ENCODE measurements around the gene PROX2. TPM values are rescaled to one million over a fixed set of nuclear protein-coding genes. Genes with fewer than 3 reads are reported as not detected.

Gene PROX2
- total RNA-seq, 2 experiments from 2014 or later: 0.19 to 0.33 TPM

DNA sequence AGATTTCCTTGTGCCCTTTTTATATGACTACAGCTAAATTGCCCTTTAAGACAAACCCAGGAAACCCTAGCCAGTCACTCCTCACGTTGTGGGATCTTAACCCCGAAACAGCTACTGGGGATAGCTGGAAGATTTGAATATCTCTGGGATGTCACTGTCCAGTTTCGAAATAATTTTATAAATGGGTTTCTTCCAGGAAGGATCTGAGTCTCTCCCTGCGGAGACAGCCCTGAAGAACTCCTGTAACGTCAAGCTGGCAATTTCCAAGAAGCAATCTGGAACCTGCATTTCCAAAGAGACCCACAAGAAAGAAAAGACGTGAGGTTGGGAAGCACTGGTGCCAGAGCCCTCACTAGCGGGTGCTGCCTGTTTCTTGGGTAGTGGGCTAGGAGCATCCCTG, 20.9 kb downstream of the PROX2 start:
- peaks cover 16% of the 10 kb centered on the region for H3K4me1 Mint-ChIP-seq (ENCODE audit: low read depth)
- no peak overlapping the region for H3K4me3 Mint-ChIP-seq
- H3K27me3 Mint-ChIP-seq: no peaks in the 10 kb centered on the region
- no peaks in the 10 kb centered on the region for H3K9me3 Mint-ChIP-seq
- DNase-seq: no peak
- CTCF ChIA-PET: interaction anchor here (0.5 to 14.1 kb wide), 4 partner anchors 12 to 453 kb away, joined by 3 to 499 read pairs (median 5); no protein-coding TSS in a partner anchor
- no peaks in the 10 kb centered on the region for H3K36me3 Mint-ChIP-seq
- POLR2A ChIA-PET: no interaction called here
- H3K27ac Mint-ChIP-seq: no peak overlapping the region
- intact Hi-C loops (cut with micrococcal nuclease): no loop called here

DNA sequence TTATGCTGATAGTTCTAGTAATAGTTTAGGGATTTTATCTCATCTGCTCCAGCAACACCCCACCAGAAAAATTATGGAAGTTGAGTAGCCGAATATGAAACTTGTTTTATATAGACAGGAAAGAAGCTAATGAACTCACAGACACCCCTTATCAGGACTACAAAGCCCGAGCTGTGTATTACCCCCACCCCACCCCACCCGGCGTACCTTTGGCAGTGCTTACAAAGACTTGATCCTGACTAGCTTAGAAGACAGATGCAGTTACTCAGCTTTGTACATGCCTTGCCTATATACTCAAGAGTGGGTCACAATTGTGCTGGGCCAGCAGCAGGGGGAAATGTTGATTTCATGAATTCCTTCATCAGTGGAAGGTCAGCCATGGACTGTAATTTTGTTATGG, 22.4 kb downstream of the PROX2 start:
- H3K9me3 Mint-ChIP-seq: no peaks in the 10 kb centered on the region
- no peak overlapping the region for H3K27ac Mint-ChIP-seq
- DNase-seq: no peak
- intact Hi-C loops (cut with micrococcal nuclease): no loop called here
- H3K36me3 Mint-ChIP-seq: no peaks in the 10 kb centered on the region
- H3K27me3 Mint-ChIP-seq: no peaks in the 10 kb centered on the region
- H3K4me1 Mint-ChIP-seq (ENCODE audit: low read depth): peaks cover 16% of the 10 kb centered on the region
- ChIA-PET CTCF (interaction anchor here (6.4 to 14.1 kb wide), 2 partner anchors 8 to 53 kb away, joined by 48 to 499 read pairs; no protein-coding TSS in a partner anchor), POLR2A (interaction anchor here (1.7 kb wide), 1 partner anchor 91 kb away, joined by 5 read pairs; the partner anchor contains the start of gene YLPM1)
- no peak overlapping the region for H3K4me3 Mint-ChIP-seq

DNA sequence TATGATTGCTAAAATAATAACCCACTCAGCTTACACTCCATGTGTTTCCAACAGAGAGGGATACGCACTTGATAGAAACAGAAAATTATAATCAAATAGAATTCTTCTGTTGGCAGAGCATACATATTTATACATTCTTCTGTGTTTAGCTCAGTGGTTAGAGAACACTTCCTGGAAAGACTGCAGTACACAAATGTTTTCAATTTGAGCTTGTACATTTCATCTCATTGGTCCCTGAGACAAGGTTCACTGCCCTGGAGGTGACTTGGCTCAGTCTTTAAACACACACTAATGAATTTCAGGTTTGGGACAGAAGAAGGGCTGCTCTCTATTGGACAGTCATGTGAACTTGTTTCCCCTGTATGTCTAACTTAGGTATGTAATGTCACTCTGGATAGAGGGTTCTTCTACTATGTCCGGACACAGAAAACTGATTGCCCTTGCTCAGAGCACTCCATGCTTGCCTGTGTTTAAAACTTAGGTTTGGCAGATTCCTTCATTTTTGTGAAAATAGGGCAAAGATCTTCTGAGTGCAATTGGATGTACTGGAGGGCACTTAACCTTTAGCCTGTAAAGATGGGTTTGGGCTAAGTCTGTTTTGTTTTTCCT, 22.9 kb downstream of the PROX2 start:
- no peak for DNase-seq
- peaks cover 16% of the 10 kb centered on the region for H3K4me1 Mint-ChIP-seq (ENCODE audit: low read depth)
- no peak overlapping the region for H3K27ac Mint-ChIP-seq
- H3K9me3 Mint-ChIP-seq: no peaks in the 10 kb centered on the region
- no peaks in the 10 kb centered on the region for H3K27me3 Mint-ChIP-seq
- intact Hi-C loops (cut with micrococcal nuclease): no loop called here
- ChIA-PET POLR2A (interaction anchor here (1.7 kb wide), 1 partner anchor 90 kb away, joined by 5 read pairs; the partner anchor contains the start of gene YLPM1), CTCF (interaction anchor here (1.0 to 14.1 kb wide), 3 partner anchors 9 to 53 kb away, joined by 3 to 499 read pairs (median 48); no protein-coding TSS in a partner anchor)
- no peaks in the 10 kb centered on the region for H3K36me3 Mint-ChIP-seq
- H3K4me3 Mint-ChIP-seq: no peak overlapping the region

- Mint-ChIP-seq H3K4me1 (ENCODE audit: low read depth) (peaks cover 13% of the 10 kb centered on the region), H3K4me3 (no peak overlapping the region), H3K9me3 (no peaks in the 10 kb centered on the region), H3K27me3 (no peaks in the 10 kb centered on the region), H3K27ac (no peak overlapping the region), H3K36me3 (no peaks in the 10 kb centered on the region)
- DNase-seq: no peak
- ChIA-PET POLR2A (interaction anchor here (1.0 kb wide), 1 partner anchor 19 kb away, joined by 3 read pairs; no protein-coding TSS in a partner anchor), CTCF (interaction anchor here (2.3 to 6.4 kb wide), 2 partner anchors 13 to 58 kb away, joined by 10 to 48 read pairs; no protein-coding TSS in a partner anchor)
- intact Hi-C loops (cut with micrococcal nuclease): no loop called here
Observed at GRCh38 chr14:74848768-74849167, 27.2 kb downstream of the PROX2 start.

DNA sequence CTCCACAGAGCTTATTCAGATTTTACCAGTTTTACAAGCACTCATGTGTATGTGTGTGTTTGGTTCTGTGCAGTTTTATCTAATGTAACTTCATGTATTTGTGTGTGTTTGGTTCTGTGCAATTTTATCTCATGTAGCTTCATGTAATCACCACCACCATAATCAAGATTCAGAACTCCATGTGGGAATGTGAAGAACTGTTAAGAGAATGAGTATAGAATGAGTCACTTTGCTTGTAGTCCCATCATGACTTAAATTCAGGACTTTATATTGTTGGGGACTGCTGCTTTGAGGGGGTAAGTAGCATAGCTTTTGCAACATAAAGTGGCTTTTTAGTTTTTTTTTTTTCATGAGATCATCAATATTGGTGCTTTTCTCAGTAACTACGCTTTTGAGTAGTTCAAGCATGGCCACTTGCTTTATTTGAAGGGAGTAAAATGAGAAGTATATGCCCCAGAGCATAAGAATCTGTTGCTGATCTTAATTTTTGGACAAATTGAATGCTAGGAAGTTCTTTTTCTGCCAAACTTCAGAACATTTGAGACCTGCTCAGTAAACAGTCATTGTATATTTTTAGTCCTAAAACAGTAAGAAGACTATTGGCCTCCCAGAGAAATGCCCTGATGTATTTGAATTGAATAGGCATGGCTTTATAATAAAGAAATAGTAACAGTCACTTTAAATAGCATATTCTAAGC, 28.8 kb downstream of the PROX2 start:
- POLR2A ChIA-PET: no interaction called here
- H3K4me3 Mint-ChIP-seq: no peak overlapping the region
- H3K9me3 Mint-ChIP-seq: no peaks in the 10 kb centered on the region
- H3K36me3 Mint-ChIP-seq: no peaks in the 10 kb centered on the region
- CTCF ChIA-PET: interaction anchor here (1.6 to 6.4 kb wide), 3 partner anchors 14 to 59 kb away, joined by 5 to 48 read pairs (median 10); no protein-coding TSS in a partner anchor
- no peaks in the 10 kb centered on the region for H3K27me3 Mint-ChIP-seq
- no peak for DNase-seq
- H3K4me1 Mint-ChIP-seq (ENCODE audit: low read depth): peaks cover 6% of the 10 kb centered on the region
- H3K27ac Mint-ChIP-seq: no peak overlapping the region
- intact Hi-C loops (cut with micrococcal nuclease): no loop called here

DNA sequence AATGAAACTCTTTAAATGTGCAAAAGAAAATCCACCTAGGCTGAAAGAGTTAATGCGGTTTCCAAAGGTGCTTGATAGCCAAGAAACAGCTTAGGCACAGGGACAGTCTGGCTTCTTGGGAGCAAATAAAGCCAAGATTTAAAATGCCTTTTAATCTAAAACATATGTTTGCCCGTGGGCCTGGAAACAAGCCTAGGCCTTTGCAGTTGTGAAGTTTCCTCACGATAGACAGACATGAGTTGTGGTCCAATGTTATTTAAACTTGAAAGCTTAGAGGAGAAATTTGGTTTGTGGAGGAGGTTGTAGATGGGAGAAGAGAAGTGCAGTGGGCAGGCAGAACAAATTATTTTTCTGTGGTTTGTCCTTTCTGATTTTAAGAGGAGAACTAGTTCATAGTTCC, 29.8 kb downstream of the PROX2 start:
- Mint-ChIP-seq H3K9me3 (no peaks in the 10 kb centered on the region), H3K4me1 (ENCODE audit: low read depth) (peaks cover 14% of the 10 kb centered on the region), H3K36me3 (peaks cover 5% of the 10 kb centered on the region), H3K27ac (no peak overlapping the region), H3K27me3 (no peaks in the 10 kb centered on the region), H3K4me3 (no peak overlapping the region)
- intact Hi-C loops (cut with micrococcal nuclease): no loop called here
- DNase-seq: no peak
- CTCF ChIA-PET: interaction anchor here (0.8 to 2.4 kb wide), 4 partner anchors 14 to 60 kb away, joined by 3 to 10 read pairs (median 4); partner anchors contain the start of gene PROX2
- POLR2A ChIA-PET: no interaction called here

DNA sequence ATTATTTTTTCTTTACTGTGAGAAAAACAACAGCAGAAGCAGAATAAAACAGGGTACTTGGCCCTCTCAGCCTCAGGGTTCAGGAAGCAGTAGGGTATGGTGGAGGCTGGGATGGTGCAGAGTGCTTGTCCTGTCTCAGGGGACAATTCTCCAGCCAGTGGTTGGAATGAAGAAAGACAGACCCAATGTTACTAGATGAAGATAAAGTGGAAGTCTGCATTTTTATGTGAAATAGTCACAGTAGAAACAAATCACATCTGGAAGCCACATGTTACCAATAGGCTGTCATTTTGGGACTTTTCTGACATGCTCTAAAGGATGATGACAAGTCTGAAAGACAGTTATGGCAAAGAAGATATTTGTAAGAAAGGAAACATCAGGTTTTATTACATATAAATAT, 32.3 kb downstream of the PROX2 start:
- Mint-ChIP-seq H3K27ac (no peak overlapping the region), H3K36me3 (peaks cover 12% of the 10 kb centered on the region), H3K9me3 (no peaks in the 10 kb centered on the region), H3K4me3 (no peak overlapping the region), H3K4me1 (ENCODE audit: low read depth) (peaks cover 34% of the 10 kb centered on the region), H3K27me3 (no peaks in the 10 kb centered on the region)
- ChIA-PET CTCF (interaction anchor here (0.6 to 2.3 kb wide), 3 partner anchors 16 to 61 kb away, joined by 3 to 11 read pairs (median 4); no protein-coding TSS in a partner anchor), POLR2A (no interaction called here)
- DNase-seq: no peak
- intact Hi-C loops (cut with micrococcal nuclease): no loop called here

DNA sequence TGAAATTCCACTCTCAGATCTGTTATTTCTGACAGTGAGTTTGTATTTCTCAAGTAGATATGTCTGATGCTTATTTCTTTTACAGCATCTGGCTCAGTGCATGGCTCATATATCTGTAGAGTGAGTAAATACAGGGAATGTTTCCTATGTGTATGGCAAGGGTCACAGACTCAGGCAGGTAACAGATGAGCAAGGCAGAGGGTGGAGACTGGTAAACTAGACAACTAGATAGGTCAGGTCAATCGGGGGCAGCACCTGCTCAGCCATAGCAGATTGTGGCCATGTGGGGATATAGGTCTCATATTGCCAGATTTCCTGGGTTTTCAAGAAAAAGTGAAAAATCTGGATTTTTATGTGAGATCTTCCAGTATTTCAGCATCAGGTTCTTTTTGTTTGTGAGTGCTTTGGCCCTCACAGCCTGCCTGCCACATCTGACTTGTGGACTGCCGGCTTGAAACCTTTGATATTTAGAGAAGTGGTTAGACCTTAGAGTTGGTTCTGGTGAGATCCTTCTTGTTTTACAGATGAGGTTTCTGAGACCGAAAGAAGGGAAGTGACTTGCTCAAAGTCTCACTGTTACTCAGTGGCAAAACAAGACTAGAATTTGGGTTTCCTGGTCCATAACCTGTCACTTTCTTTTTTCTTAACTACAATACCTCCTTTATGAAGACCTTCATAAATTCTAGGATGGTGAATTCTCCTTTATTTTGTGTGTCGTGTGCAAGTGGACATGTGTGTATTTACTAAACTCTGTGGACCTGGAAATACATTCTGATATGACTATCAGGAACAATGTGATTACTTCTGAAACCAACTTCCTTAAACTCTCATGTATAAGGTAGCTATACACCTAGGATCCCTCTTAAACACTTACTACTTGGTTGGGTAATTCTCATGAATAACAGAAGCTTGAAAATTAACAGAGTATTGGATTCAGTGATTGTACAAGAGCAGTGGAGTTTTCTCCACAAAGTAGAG, 34.4 kb downstream of the PROX2 start:
- H3K9me3 Mint-ChIP-seq: no peaks in the 10 kb centered on the region
- peak; percentile 49 for DNase-seq
- ChIA-PET POLR2A (no interaction called here), CTCF (interaction anchor here (1.3 to 2.3 kb wide), 7 partner anchors 17 to 233 kb away, joined by 3 to 11 read pairs (median 4); partner anchors contain the start of genes LTBP2 and YLPM1)
- intact Hi-C loops (cut with micrococcal nuclease): loop anchor here (1.0 to 2.0 kb wide), 3 partner anchors 79 to 223 kb away; partner anchors contain the start of gene YLPM1
- H3K27ac Mint-ChIP-seq: peak overlapping the region; percentile 83
- H3K4me3 Mint-ChIP-seq: no peak overlapping the region
- peaks cover 55% of the 10 kb centered on the region for H3K4me1 Mint-ChIP-seq (ENCODE audit: low read depth)
- H3K36me3 Mint-ChIP-seq: peaks cover 12% of the 10 kb centered on the region
- no peaks in the 10 kb centered on the region for H3K27me3 Mint-ChIP-seq

DNA sequence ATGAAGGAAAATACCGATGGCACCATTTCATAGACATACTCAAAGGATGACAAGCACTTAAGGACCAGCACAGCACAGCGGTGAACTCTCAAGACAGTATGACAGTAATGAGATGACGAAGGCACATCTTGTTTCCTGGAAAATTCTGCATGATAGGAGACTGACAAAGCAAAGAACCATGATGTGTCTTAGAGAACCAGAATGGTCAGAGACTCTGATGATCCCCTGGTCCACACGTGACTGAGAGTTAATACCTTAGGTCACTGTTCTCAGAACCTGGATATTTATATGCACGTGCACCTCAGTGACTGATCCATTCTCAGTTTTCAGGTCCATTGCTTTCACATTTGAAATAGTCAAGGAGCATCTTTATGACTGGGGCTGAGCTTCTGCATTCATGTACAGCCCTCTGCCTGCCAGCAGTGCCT, 35.3 kb downstream of the PROX2 start:
- Mint-ChIP-seq H3K4me3 (no peak overlapping the region), H3K27ac (peak overlapping the region; percentile 83), H3K9me3 (no peaks in the 10 kb centered on the region), H3K4me1 (ENCODE audit: low read depth) (peaks cover 60% of the 10 kb centered on the region), H3K36me3 (peaks cover 14% of the 10 kb centered on the region), H3K27me3 (no peaks in the 10 kb centered on the region)
- intact Hi-C loops (cut with micrococcal nuclease): loop anchor here (1.0 to 2.0 kb wide), 3 partner anchors 78 to 222 kb away; partner anchors contain the start of gene YLPM1
- ChIA-PET POLR2A (no interaction called here), CTCF (interaction anchor here (1.4 to 2.1 kb wide), 3 partner anchors 222 to 232 kb away, joined by 3 to 9 read pairs (median 4); partner anchors contain the start of gene LTBP2)
- DNase-seq: peak; percentile 20

GRCh38 chr14:74838166-74838565, 37.8 kb downstream of the PROX2 start:
- peak overlapping the region; percentile 49 for H3K4me3 Mint-ChIP-seq
- CTCF ChIA-PET: no interaction called here
- no peak for DNase-seq
- POLR2A ChIA-PET: interaction anchor here (0.8 to 1.1 kb wide), 2 partner anchors 40 to 86 kb away, joined by 3 read pairs; no protein-coding TSS in a partner anchor
- no peaks in the 10 kb centered on the region for H3K9me3 Mint-ChIP-seq
- H3K27ac Mint-ChIP-seq: peak overlapping the region; percentile 72
- peaks cover 14% of the 10 kb centered on the region for H3K36me3 Mint-ChIP-seq
- no peaks in the 10 kb centered on the region for H3K27me3 Mint-ChIP-seq
- H3K4me1 Mint-ChIP-seq (ENCODE audit: low read depth): peaks cover 73% of the 10 kb centered on the region
- intact Hi-C loops (cut with micrococcal nuclease): loop anchor here (5.0 kb wide), 1 partner anchor 346 kb away; the partner anchor contains the start of genes ISCA2 and NPC2
